HepG2 (cell line): Measurements from ENCODE around the gene TBKBP1. TPM values are rescaled to one million over a fixed set of nuclear protein-coding genes. Genes with fewer than 3 reads are reported as not detected.

Experiments
- ATAC-seq: fragments of 200-7000 bp; cut with Tn5 transposase; 3 replicates; pipeline ENCODE4 v1.9.1; 2020; ENCODE audit warnings: mild to moderate bottlenecking, moderate library complexity
- BruUV-seq: library from RNA; stranded (reverse); fragments of 400-500 nt; replicated peaks from 2 replicates; lab custom pipeline; 2021; lab: Mats Ljungman, UMichigan
- CTCF ChIA-PET: fragments of 300-600 bp; formaldehyde crosslinking; extraction: SDS; loops from one replicate; lab custom pipeline; 2021; ENCODE audit warnings: low total read pairs, inconsistent platforms, low intra/inter-chr PET ratio; lab: Yijun Ruan, JAX
- POLR2A ChIA-PET: fragments of 350-600 bp; sonication (Branson Sonifier 250); formaldehyde crosslinking; loops from one replicate; lab custom pipeline; 2020; ENCODE audit warnings: antibody characterized with exemption, inconsistent platforms; lab: Yijun Ruan, JAX
- DNase-seq: peaks from one replicate; pipeline ENCODE4 v3.0.0-alpha.2; 2015; ENCODE audit warnings: low spot score
- FAIRE-seq: peaks from 3 replicates; lab custom pipeline; 2011; peaks lifted over from hg19 to GRCh38; lab: Jason Lieb, UNC
- H2AFZ ChIP-seq: one replicate; pipeline ENCODE4 v1.6.1; 2011; ENCODE audit warnings: low read length, inconsistent platforms
- H3K27ac ChIP-seq: fragments of 300-600 bp; 3 replicates; pipeline ENCODE4 v1.8.0; 2011; ENCODE audit warnings: mixed run types, mild to moderate bottlenecking, mixed read lengths, low read length, inconsistent platforms; ENCODE audit not compliant: insufficient read depth; ENCODE audit errors: extremely low read length
- H3K27me3 ChIP-seq, 2 experiments: fragments of 200-600 bp in 1 of 2; 2 replicates in 1 of 2; 3 replicates in 1 of 2; pipeline versions ENCODE4 v1.6.0 to v1.8.0; 2011; ENCODE audit warnings: low read length in 2 of 2, mild to moderate bottlenecking in 2 of 2, moderate library complexity in 2 of 2, inconsistent platforms in 1 of 2; ENCODE audit not compliant: insufficient read depth in 2 of 2, control insufficient read depth in 1 of 2
- H3K36me3 ChIP-seq, 2 experiments: fragments of 200-600 bp in 1 of 2; replicated peaks in 1 of 2; 2 replicates in 1 of 2; 3 replicates in 1 of 2; pipeline versions ENCODE4 v1.5.1 to v1.8.0; 2011; ENCODE audit warnings: low read length in 2 of 2, inconsistent platforms in 1 of 2; ENCODE audit not compliant: insufficient read depth in 2 of 2, control insufficient read depth in 1 of 2
- H3K4me1 ChIP-seq: 2 replicates; pipeline ENCODE4 v1.5.1; 2012; ENCODE audit warnings: low read length, inconsistent platforms; ENCODE audit not compliant: insufficient read depth
- H3K4me2 ChIP-seq: 2 replicates; pipeline ENCODE4 v1.6.0; 2011; ENCODE audit warnings: low read depth, low read length, inconsistent platforms
- H3K4me3 ChIP-seq, 3 experiments: fragments of 200-600 bp in 1 of 3; sonication (generic), shearing (Covaris generic) in 1 of 3; replicated peaks in 1 of 3; 2 replicates each; pipeline ENCODE4 v1.5.1; 2011 to 2016; ENCODE audit warnings: low read length in 3 of 3, inconsistent platforms in 2 of 3, low read depth in 2 of 3, mild to moderate bottlenecking in 2 of 3, control low read depth in 1 of 3, mixed read lengths in 1 of 3; ENCODE audit not compliant: insufficient read depth in 1 of 3
- H3K79me2 ChIP-seq: one replicate; pipeline ENCODE4 v1.6.1; 2011; ENCODE audit warnings: low read length, inconsistent platforms; ENCODE audit not compliant: insufficient read depth
- H3K9ac ChIP-seq: 2 replicates; pipeline ENCODE4 v1.6.0; 2011; ENCODE audit warnings: mild to moderate bottlenecking, low read depth, low read length, inconsistent platforms; ENCODE audit not compliant: insufficient read depth
- H3K9me3 ChIP-seq: 2 replicates; pipeline ENCODE4 v1.5.1; 2012; ENCODE audit warnings: mild to moderate bottlenecking, low read length
- H4K20me1 ChIP-seq: 2 replicates; pipeline ENCODE4 v1.6.0; 2011; ENCODE audit warnings: inconsistent platforms, mild to moderate bottlenecking, low read length, moderate library complexity; ENCODE audit not compliant: insufficient read depth
- ADNP ChIP-seq: sonication (generic); formaldehyde crosslinking; IDR thresholded peaks from 2 replicates; pipeline ENCODE4 v1.4.0; 2020; ENCODE audit warnings: missing genetic modification reagents
- ARNTL ChIP-seq: sonication (generic); formaldehyde crosslinking; IDR thresholded peaks from 2 replicates; pipeline ENCODE4 v1.4.0; 2020; ENCODE audit warnings: mild to moderate bottlenecking, missing genetic modification reagents
- KLF11 ChIP-seq: IDR thresholded peaks from 2 replicates; pipeline ENCODE4 v1.6.1; 2016; ENCODE audit warnings: missing compliant biosample characterization
- MIER2 ChIP-seq: IDR thresholded peaks from 2 replicates; pipeline ENCODE4 v1.6.1; 2016; ENCODE audit warnings: missing biosample characterization, missing genetic modification reagents
- NFKBIZ ChIP-seq: IDR thresholded peaks from 2 replicates; pipeline ENCODE4 v1.6.1; 2018; ENCODE audit warnings: missing genetic modification reagents, missing compliant biosample characterization
- POLR2AphosphoS5 ChIP-seq: IDR thresholded peaks from 2 replicates; pipeline ENCODE4 v1.6.1; 2012; ENCODE audit warnings: low read depth, low read length
- RCOR2 ChIP-seq: IDR thresholded peaks from 2 replicates; pipeline ENCODE4 v1.6.1; 2016; ENCODE audit warnings: missing biosample characterization, missing genetic modification reagents
- SP4 ChIP-seq: sonication (generic); formaldehyde crosslinking; IDR thresholded peaks from 2 replicates; pipeline ENCODE4 v1.8.1; 2023; ENCODE audit warnings: mild to moderate bottlenecking, missing genetic modification reagents
- TCF7 ChIP-seq: sonication (generic); IDR thresholded peaks from 2 replicates; pipeline ENCODE4 v1.6.1; 2016; ENCODE audit warnings: antibody characterized with exemption, low read depth
- ZNF12 ChIP-seq: sonication (generic); formaldehyde crosslinking; IDR thresholded peaks from 2 replicates; pipeline ENCODE4 v1.5.0; 2020; ENCODE audit warnings: missing genetic modification reagents
- ZNF274 ChIP-seq: sonication (generic); formaldehyde crosslinking; IDR thresholded peaks from 2 replicates; pipeline ENCODE4 v1.5.1; 2020; ENCODE audit warnings: mild to moderate bottlenecking, missing genetic modification reagents
- ZNF468 ChIP-seq: sonication (generic); formaldehyde crosslinking; IDR thresholded peaks from 2 replicates; pipeline ENCODE4 v1.8.0; 2022; ENCODE audit warnings: mild to moderate bottlenecking, moderate library complexity, missing genetic modification reagents
- ZNF605 ChIP-seq: sonication (generic); formaldehyde crosslinking; IDR thresholded peaks from 2 replicates; pipeline ENCODE4 v1.8.0; 2022; ENCODE audit warnings: mild to moderate bottlenecking, missing genetic modification reagents
- ZNF652 ChIP-seq: IDR thresholded peaks from 2 replicates; pipeline ENCODE4 v1.6.1; 2016; ENCODE audit warnings: low read depth, borderline replicate concordance
- ZNF841 ChIP-seq: sonication (generic); formaldehyde crosslinking; IDR thresholded peaks from 2 replicates; pipeline ENCODE4 v1.8.1; 2023; ENCODE audit warnings: missing genetic modification reagents, borderline replicate concordance
- WGBS: methylation state at CpG from one replicate; pipeline ENCODE4 v1.1.6; 2017; ENCODE audit warnings: low lambda C conversion rate; 5-methylcytosine and 5-hydroxymethylcytosine counted together
- in situ Hi-C: cut with HindIII; loops from 2 replicates; pipeline ENCODE4 v1.10.0; 2017; ENCODE audit warnings: low pct_unique_long_range_greater_than_20kb; ENCODE audit not compliant: extremely low pct_ligation_motif_present
- intact Hi-C: fragments of 100-400 bp; cut with micrococcal nuclease; formaldehyde crosslinking; loops from one replicate; pipeline ENCODE4 v1.10.0; 2022; ENCODE audit not compliant: unreplicated experiment
- polyA plus RNA-seq, 8 experiments: library from polyadenylated mRNA; depleted of rRNA in 3 of 8; stranded (reverse) in 7 of 8; unstranded in 1 of 8; fragments of >200 nt; fragmentation: Illumina TruSeq in 4 of 8; extraction: Trizol in 4 of 8; gene quantifications; 2 replicates each; pipeline versions ENCODE4 v1.2.1 to v1.2.3, GENCODE V29; 2011 to 2016; ENCODE audit warnings: low read depth in 4 of 8, missing spikeins in 1 of 8, mixed read lengths in 1 of 8; ENCODE audit not compliant: insufficient read depth in 1 of 8
- total RNA-seq, 5 experiments: library from RNA; depleted of rRNA; stranded (reverse); fragments of >200 nt; fragmentation: Illumina TruSeq; extraction: Trizol; gene quantifications; 2 replicates each; pipeline ENCODE4 v1.2.3, GENCODE V29; 2016; ENCODE audit warnings: low read depth in 1 of 5
- TF ChIP-seq, protein P1 (sequence below): sonication (generic); formaldehyde crosslinking; IDR thresholded peaks from 2 replicates; pipeline ENCODE4 v1.5.1; 2020; ENCODE audit warnings: mild to moderate bottlenecking, missing genetic modification reagents, moderate library complexity
- TF ChIP-seq, protein P2 (sequence below), 2 experiments: IDR thresholded peaks; 2 replicates each; pipeline ENCODE4 v1.6.1; 2011 to 2012; ENCODE audit warnings: low read length in 2 of 2, borderline replicate concordance in 1 of 2, low read depth in 1 of 2, mild to moderate bottlenecking in 1 of 2, moderate library complexity in 1 of 2
- TF ChIP-seq, protein P3 (sequence below): sonication (generic); formaldehyde crosslinking; IDR thresholded peaks from 2 replicates; pipeline ENCODE4 v1.4.0; 2020; ENCODE audit warnings: missing genetic modification reagents; ENCODE audit errors: not compliant biosample characterization

The TBKBP1 gene
- total and polyA plus RNA-seq, 2 of the 13 experiments (the other 11 are each of a cell fraction or from before 2014, with no cell fraction given), result 2.6 to 7.0 TPM

DNA sequence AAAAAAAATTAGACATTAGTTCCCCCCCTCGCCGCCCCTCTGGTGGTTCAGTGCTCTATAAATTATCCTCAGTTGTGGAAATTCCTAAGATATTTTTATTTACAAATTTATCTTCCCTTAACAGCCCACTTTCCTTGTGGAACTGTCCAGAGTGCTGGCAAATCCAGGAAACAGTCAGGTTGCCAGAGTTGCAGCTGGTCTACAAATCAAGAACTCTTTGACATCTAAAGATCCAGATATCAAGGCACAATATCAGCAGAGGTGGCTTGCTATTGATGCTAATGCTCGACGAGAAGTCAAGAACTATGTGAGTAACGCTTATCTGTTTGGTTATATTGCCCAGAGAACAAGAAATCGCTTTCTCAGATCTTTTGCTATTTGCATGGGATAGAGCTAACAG lies 41.4 kb upstream of the TBKBP1 start:
- ChIA-PET CTCF (no interaction called here), POLR2A (interaction anchor here (0.8 to 6.7 kb wide), 2 partner anchors 12 to 24 kb away, joined by 3 to 59 read pairs; no protein-coding TSS in a partner anchor)
- Histone ChIP-seq H3K4me3 (no peak overlapping the region), H2AFZ (no peak overlapping the region), H3K4me1 (peaks cover 60% of the 10 kb centered on the region), H4K20me1 (peaks cover 33% of the 10 kb centered on the region), H3K27me3 (no peaks in the 10 kb centered on the region; a peak in 1 of 5 replicates), H3K27ac (no peak overlapping the region), H3K36me3 (peaks cover 33 to 53% of the 10 kb centered on the region in 2 experiments), H3K4me2 (peak overlapping the region; percentile 8; the same call in 1 of the 2 replicates), H3K79me2 (peaks cover 72% of the 10 kb centered on the region), H3K9me3 (no peaks in the 10 kb centered on the region), H3K9ac (no peak overlapping the region)
- FAIRE-seq, result no peak
- 95% methylated on average over 6 of the region's 6 CpGs for WGBS
- ATAC-seq, result no peak
- no peak for DNase-seq
- intact Hi-C loops, result loop anchor here (5.0 kb wide), 1 partner anchor 35 kb away; no protein-coding TSS in a partner anchor
- BruUV-seq, result no TSS peak
- in situ Hi-C loops, result no loop called here
- TF ChIP-seq ARNTL (CRISPR knock-in tag) (no peak), ZNF274 (no peak), SP4 (CRISPR knock-in tag) (no peak), ADNP (no peak), NFKBIZ (CRISPR knock-in tag) (no peak), ZNF652 (CRISPR knock-in tag) (no peak), MIER2 (CRISPR knock-in tag) (peak; percentile 86), ZNF841 (CRISPR knock-in tag) (no peak), ZNF605 (CRISPR knock-in tag) (no peak), ZNF468 (no peak), TCF7 (no peak), ZNF12 (CRISPR knock-in tag) (no peak), KLF11 (CRISPR knock-in tag) (no peak), RCOR2 (CRISPR knock-in tag) (no peak), POLR2AphosphoS5 (peak; percentile 34; the same call in 1 of the 2 replicates)
- TF ChIP-seq, protein P1, sequence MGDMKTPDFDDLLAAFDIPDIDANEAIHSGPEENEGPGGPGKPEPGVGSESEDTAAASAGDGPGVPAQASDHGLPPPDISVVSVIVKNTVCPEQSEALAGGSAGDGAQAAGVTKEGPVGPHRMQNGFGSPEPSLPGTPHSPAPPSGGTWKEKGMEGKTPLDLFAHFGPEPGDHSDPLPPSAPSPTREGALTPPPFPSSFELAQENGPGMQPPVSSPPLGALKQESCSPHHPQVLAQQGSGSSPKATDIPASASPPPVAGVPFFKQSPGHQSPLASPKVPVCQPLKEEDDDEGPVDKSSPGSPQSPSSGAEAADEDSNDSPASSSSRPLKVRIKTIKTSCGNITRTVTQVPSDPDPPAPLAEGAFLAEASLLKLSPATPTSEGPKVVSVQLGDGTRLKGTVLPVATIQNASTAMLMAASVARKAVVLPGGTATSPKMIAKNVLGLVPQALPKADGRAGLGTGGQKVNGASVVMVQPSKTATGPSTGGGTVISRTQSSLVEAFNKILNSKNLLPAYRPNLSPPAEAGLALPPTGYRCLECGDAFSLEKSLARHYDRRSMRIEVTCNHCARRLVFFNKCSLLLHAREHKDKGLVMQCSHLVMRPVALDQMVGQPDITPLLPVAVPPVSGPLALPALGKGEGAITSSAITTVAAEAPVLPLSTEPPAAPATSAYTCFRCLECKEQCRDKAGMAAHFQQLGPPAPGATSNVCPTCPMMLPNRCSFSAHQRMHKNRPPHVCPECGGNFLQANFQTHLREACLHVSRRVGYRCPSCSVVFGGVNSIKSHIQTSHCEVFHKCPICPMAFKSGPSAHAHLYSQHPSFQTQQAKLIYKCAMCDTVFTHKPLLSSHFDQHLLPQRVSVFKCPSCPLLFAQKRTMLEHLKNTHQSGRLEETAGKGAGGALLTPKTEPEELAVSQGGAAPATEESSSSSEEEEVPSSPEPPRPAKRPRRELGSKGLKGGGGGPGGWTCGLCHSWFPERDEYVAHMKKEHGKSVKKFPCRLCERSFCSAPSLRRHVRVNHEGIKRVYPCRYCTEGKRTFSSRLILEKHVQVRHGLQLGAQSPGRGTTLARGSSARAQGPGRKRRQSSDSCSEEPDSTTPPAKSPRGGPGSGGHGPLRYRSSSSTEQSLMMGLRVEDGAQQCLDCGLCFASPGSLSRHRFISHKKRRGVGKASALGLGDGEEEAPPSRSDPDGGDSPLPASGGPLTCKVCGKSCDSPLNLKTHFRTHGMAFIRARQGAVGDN (CRISPR knock-in tag), result no peak
- TF ChIP-seq, protein P2, sequence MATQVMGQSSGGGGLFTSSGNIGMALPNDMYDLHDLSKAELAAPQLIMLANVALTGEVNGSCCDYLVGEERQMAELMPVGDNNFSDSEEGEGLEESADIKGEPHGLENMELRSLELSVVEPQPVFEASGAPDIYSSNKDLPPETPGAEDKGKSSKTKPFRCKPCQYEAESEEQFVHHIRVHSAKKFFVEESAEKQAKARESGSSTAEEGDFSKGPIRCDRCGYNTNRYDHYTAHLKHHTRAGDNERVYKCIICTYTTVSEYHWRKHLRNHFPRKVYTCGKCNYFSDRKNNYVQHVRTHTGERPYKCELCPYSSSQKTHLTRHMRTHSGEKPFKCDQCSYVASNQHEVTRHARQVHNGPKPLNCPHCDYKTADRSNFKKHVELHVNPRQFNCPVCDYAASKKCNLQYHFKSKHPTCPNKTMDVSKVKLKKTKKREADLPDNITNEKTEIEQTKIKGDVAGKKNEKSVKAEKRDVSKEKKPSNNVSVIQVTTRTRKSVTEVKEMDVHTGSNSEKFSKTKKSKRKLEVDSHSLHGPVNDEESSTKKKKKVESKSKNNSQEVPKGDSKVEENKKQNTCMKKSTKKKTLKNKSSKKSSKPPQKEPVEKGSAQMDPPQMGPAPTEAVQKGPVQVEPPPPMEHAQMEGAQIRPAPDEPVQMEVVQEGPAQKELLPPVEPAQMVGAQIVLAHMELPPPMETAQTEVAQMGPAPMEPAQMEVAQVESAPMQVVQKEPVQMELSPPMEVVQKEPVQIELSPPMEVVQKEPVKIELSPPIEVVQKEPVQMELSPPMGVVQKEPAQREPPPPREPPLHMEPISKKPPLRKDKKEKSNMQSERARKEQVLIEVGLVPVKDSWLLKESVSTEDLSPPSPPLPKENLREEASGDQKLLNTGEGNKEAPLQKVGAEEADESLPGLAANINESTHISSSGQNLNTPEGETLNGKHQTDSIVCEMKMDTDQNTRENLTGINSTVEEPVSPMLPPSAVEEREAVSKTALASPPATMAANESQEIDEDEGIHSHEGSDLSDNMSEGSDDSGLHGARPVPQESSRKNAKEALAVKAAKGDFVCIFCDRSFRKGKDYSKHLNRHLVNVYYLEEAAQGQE (IDR thresholded peaks at IDR 0.05; ENCODE audit: borderline replicate concordance in 1 of 2, low read depth in 1 of 2, low read length in 2 of 2), result peak; percentile 37 to 92
- TF ChIP-seq, protein P3, sequence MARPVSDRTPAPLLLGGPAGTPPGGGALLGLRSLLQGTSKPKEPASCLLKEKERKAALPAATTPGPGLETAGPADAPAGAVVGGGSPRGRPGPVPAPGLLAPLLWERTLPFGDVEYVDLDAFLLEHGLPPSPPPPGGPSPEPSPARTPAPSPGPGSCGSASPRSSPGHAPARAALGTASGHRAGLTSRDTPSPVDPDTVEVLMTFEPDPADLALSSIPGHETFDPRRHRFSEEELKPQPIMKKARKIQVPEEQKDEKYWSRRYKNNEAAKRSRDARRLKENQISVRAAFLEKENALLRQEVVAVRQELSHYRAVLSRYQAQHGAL (CRISPR knock-in tag), result no peak
